SK-N-MC (cell line): Measurements from ENCODE around the gene PRTN3.
A peak's percentile ranks its signal among the peaks of the same experiment; 100 is the strongest.

Source experiments
- DNase-seq: peaks from one replicate; pipeline ENCODE4 v3.0.0-alpha.2; 2011; ENCODE audit warnings: low read depth, low spot score
- H3K27ac ChIP-seq: fragments of 200-600 bp; sonication (generic); 2 replicates; pipeline ENCODE4 v1.5.1; 2016; ENCODE audit warnings: mixed run types
- H3K36me3 ChIP-seq: fragments of 200-600 bp; sonication (generic); 2 replicates; pipeline ENCODE4 v1.6.1; 2017; ENCODE audit warnings: antibody characterized with exemption, low read length, mixed read lengths; ENCODE audit not compliant: insufficient read depth
- H3K4me3 ChIP-seq: fragments of 200-600 bp; sonication (generic); 2 replicates; pipeline ENCODE4 v1.5.1; 2016
- H3K9ac ChIP-seq: fragments of 200-600 bp; sonication (generic); 2 replicates; pipeline ENCODE4 v1.8.0; 2017; ENCODE audit warnings: mixed run types, mixed read lengths; ENCODE audit not compliant: insufficient read length
- H3K9me3 ChIP-seq: fragments of 200-600 bp; sonication (generic); 2 replicates; pipeline ENCODE4 v1.6.1; 2017; ENCODE audit warnings: low read depth, mild to moderate bottlenecking, antibody characterized with exemption, low read length, moderate library complexity, mixed read lengths
- EZH2 ChIP-seq: fragments of 200-600 bp; sonication (generic); IDR thresholded peaks from one replicate; pipeline ENCODE4 v1.6.1; 2017; ENCODE audit warnings: antibody characterized with exemption
- FOXP2 ChIP-seq: optimal IDR thresholded peaks from 2 replicates; pipeline ENCODE3; 2011; ENCODE audit warnings: mild to moderate bottlenecking, moderate library complexity; ENCODE audit not compliant: insufficient read depth; ENCODE audit errors: extremely low read length, control extremely low read depth
- POLR2AphosphoS5 ChIP-seq: IDR thresholded peaks from 2 replicates; pipeline ENCODE4 v1.6.1; 2012; ENCODE audit warnings: mild to moderate bottlenecking, low read depth, low read length, borderline replicate concordance

PRTN3 gene

GRCh38 chr19:854549-854948, 13.8 kb downstream of the PRTN3 start:
- no peak for TF ChIP-seq POLR2AphosphoS5
- TF ChIP-seq EZH2: no peak
- TF ChIP-seq FOXP2: no peak
- Histone ChIP-seq H3K27ac (no peak overlapping the region), H3K9ac (no peak overlapping the region), H3K36me3 (no peaks in the 10 kb centered on the region), H3K4me3 (no peak overlapping the region), H3K9me3 (no peaks in the 10 kb centered on the region)
- DNase-seq: no peak

- Histone ChIP-seq H3K36me3 (no peaks in the 10 kb centered on the region), H3K9me3 (no peaks in the 10 kb centered on the region), H3K9ac (no peak overlapping the region), H3K4me3 (no peak overlapping the region), H3K27ac (no peak overlapping the region)
- no peak for TF ChIP-seq FOXP2
- TF ChIP-seq POLR2AphosphoS5: no peak
- no peak for TF ChIP-seq EZH2
- DNase-seq: no peak
Observed at GRCh38 chr19:855142-855541, 14.3 kb downstream of the PRTN3 start.

GRCh38 chr19:855566-856120, 14.8 kb downstream of the PRTN3 start:
- no peaks in the 10 kb centered on the region for H3K9me3 ChIP-seq
- no peak overlapping the region for H3K4me3 ChIP-seq
- no peak for DNase-seq
- no peak for TF ChIP-seq EZH2
- no peak for TF ChIP-seq POLR2AphosphoS5
- TF ChIP-seq FOXP2: no peak
- no peak overlapping the region for H3K9ac ChIP-seq
- no peaks in the 10 kb centered on the region for H3K36me3 ChIP-seq
- no peak overlapping the region for H3K27ac ChIP-seq

GRCh38 chr19:858284-858683, 17.5 kb downstream of the PRTN3 start:
- Histone ChIP-seq H3K4me3 (no peak overlapping the region), H3K36me3 (no peaks in the 10 kb centered on the region), H3K9ac (no peak overlapping the region), H3K9me3 (no peaks in the 10 kb centered on the region), H3K27ac (no peak overlapping the region)
- DNase-seq: no peak
- no peak for TF ChIP-seq EZH2
- TF ChIP-seq FOXP2: no peak
- TF ChIP-seq POLR2AphosphoS5: no peak

GRCh38 chr19:858868-859843, 18.4 kb downstream of the PRTN3 start, which contains the start of gene CFD:
TSS of gene CFD (plus strand) at chr19:859664. CDS start at chr19:859690, 26 bp downstream.
- DNase-seq: no peak
- Histone ChIP-seq H3K36me3 (no peaks in the 10 kb centered on the region), H3K27ac (peak within 1 kb of the TSS; percentile 10; the same call in 1 of the 2 replicates), H3K9me3 (no peaks in the 10 kb centered on the region), H3K9ac (peak within 1 kb of the TSS; percentile 19), H3K4me3 (peak within 1 kb of the TSS; percentile 75)
- TF ChIP-seq EZH2: no peak
- no peak for TF ChIP-seq POLR2AphosphoS5
- TF ChIP-seq FOXP2: no peak

- no peak overlapping the region for H3K27ac ChIP-seq
- TF ChIP-seq FOXP2: no peak
- TF ChIP-seq EZH2: no peak
- TF ChIP-seq POLR2AphosphoS5: no peak
Observed at GRCh38 chr19:861141-861755, 20.4 kb downstream of the PRTN3 start.

GRCh38 chr19:861756-862580, 21.2 kb downstream of the PRTN3 start:
- H3K9ac ChIP-seq: no peak overlapping the region
- no peaks in the 10 kb centered on the region for H3K36me3 ChIP-seq
- H3K4me3 ChIP-seq: no peak overlapping the region
- TF ChIP-seq FOXP2 (no peak), EZH2 (no peak), POLR2AphosphoS5 (no peak)
- DNase-seq: no peak
- no peaks in the 10 kb centered on the region for H3K9me3 ChIP-seq
- H3K27ac ChIP-seq: no peak overlapping the region

More at GRCh38 chr19:861141-861755, 20.4 kb downstream of the PRTN3 start:
- Histone ChIP-seq H3K36me3 (no peaks in the 10 kb centered on the region), H3K9ac (no peak overlapping the region), H3K9me3 (no peaks in the 10 kb centered on the region), H3K4me3 (peak overlapping the region; percentile 75)
- DNase-seq: no peak
